ENCODE measurements around the gene MRPL52.
"Not testable (repeated sequence)": the region's sequence is repeated elsewhere in the genome, so short reads cannot be mapped to it uniquely, and the experiment has no call there.

Gene MRPL52

GRCh38 chr14:22854963-22855724 lies 25.5 kb downstream of the MRPL52 start:
- Mint-ChIP-seq H3K4me1 (peaks cover 25% of the 10 kb centered on the region), H3K9me3 (no peaks in the 10 kb centered on the region), H3K27me3 (no peaks in the 10 kb centered on the region), H3K36me3 (no peaks in the 10 kb centered on the region), H3K27ac (peak overlapping the region; percentile 59), H3K4me3 (peak overlapping the region; percentile 4)

GRCh38 chr14:22856428-22856827 lies 26.7 kb downstream of the MRPL52 start:
- Mint-ChIP-seq H3K9me3 (no peaks in the 10 kb centered on the region), H3K36me3 (no peaks in the 10 kb centered on the region), H3K27me3 (no peaks in the 10 kb centered on the region), H3K4me3 (no peak overlapping the region), H3K4me1 (peaks cover 25% of the 10 kb centered on the region), H3K27ac (no peak overlapping the region)

GRCh38 chr14:22860377-22860776 lies 30.7 kb downstream of the MRPL52 start:
- H3K4me3 Mint-ChIP-seq, H3K27ac Mint-ChIP-seq, H3K27me3 Mint-ChIP-seq, H3K36me3 Mint-ChIP-seq, H3K9me3 Mint-ChIP-seq: not testable (repeated sequence)
- peaks cover 25% of the 10 kb centered on the region for H3K4me1 Mint-ChIP-seq

GRCh38 chr14:22861651-22862050 lies 32.0 kb downstream of the MRPL52 start:
- Mint-ChIP-seq H3K9me3 (no peaks in the 10 kb centered on the region), H3K4me3 (no peak overlapping the region), H3K4me1 (peaks cover 31% of the 10 kb centered on the region), H3K36me3 (no peaks in the 10 kb centered on the region), H3K27ac (no peak overlapping the region), H3K27me3 (no peaks in the 10 kb centered on the region)

- Mint-ChIP-seq H3K9me3 (no peaks in the 10 kb centered on the region), H3K4me1 (peaks cover 16% of the 10 kb centered on the region), H3K4me3 (no peak overlapping the region), H3K36me3 (no peaks in the 10 kb centered on the region), H3K27ac (no peak overlapping the region), H3K27me3 (no peaks in the 10 kb centered on the region)
Measured at GRCh38 chr14:22864979-22865378, 35.3 kb downstream of the MRPL52 start.

GRCh38 chr14:22865424-22866405 lies 36.0 kb downstream of the MRPL52 start:
- H3K4me1 Mint-ChIP-seq: peaks cover 22% of the 10 kb centered on the region
- no peaks in the 10 kb centered on the region for H3K27me3 Mint-ChIP-seq
- no peak overlapping the region for H3K4me3 Mint-ChIP-seq
- H3K9me3 Mint-ChIP-seq: no peaks in the 10 kb centered on the region
- H3K36me3 Mint-ChIP-seq: no peaks in the 10 kb centered on the region
- no peak overlapping the region for H3K27ac Mint-ChIP-seq

- Mint-ChIP-seq H3K4me1 (peaks cover 26% of the 10 kb centered on the region), H3K27ac (no peak overlapping the region), H3K27me3 (no peaks in the 10 kb centered on the region), H3K4me3 (no peak overlapping the region), H3K36me3 (no peaks in the 10 kb centered on the region), H3K9me3 (no peaks in the 10 kb centered on the region)
Measured at GRCh38 chr14:22866874-22867273, 37.2 kb downstream of the MRPL52 start.

GRCh38 chr14:22870811-22871223 lies 41.1 kb downstream of the MRPL52 start:
- Mint-ChIP-seq H3K9me3 (no peaks in the 10 kb centered on the region), H3K4me1 (peaks cover 39% of the 10 kb centered on the region), H3K27me3 (no peaks in the 10 kb centered on the region), H3K36me3 (no peaks in the 10 kb centered on the region), H3K27ac (peak overlapping the region; percentile 99), H3K4me3 (peak overlapping the region; percentile 97)

- no peaks in the 10 kb centered on the region for H3K9me3 Mint-ChIP-seq
- H3K4me1 Mint-ChIP-seq: peaks cover 37% of the 10 kb centered on the region
- H3K36me3 Mint-ChIP-seq: peaks cover 3% of the 10 kb centered on the region
- H3K27ac Mint-ChIP-seq: peak within 1 kb of the TSS; percentile 99
- H3K27me3 Mint-ChIP-seq: no peaks in the 10 kb centered on the region
- peak within 1 kb of the TSS; percentile 97 for H3K4me3 Mint-ChIP-seq
Measured at GRCh38 chr14:22871224-22872032, 41.7 kb downstream of the MRPL52 start, which contains the start of gene LRP10. LRP10 (plus strand) TSS chr14:22871740; CDS start chr14:22872304, 564 bp downstream.

GRCh38 chr14:22872033-22872832 lies 42.5 kb downstream of the MRPL52 start:
- peaks cover 33% of the 10 kb centered on the region for H3K4me1 Mint-ChIP-seq
- no peaks in the 10 kb centered on the region for H3K27me3 Mint-ChIP-seq
- H3K36me3 Mint-ChIP-seq: peaks cover 3% of the 10 kb centered on the region
- H3K4me3 Mint-ChIP-seq: peak overlapping the region; percentile 97
- no peaks in the 10 kb centered on the region for H3K9me3 Mint-ChIP-seq
- H3K27ac Mint-ChIP-seq: peak overlapping the region; percentile 98

- Mint-ChIP-seq H3K27ac (peak overlapping the region; percentile 98), H3K27me3 (no peaks in the 10 kb centered on the region), H3K4me3 (peak overlapping the region; percentile 90), H3K9me3 (no peaks in the 10 kb centered on the region), H3K4me1 (peaks cover 33% of the 10 kb centered on the region), H3K36me3 (peaks cover 4% of the 10 kb centered on the region)
Measured at GRCh38 chr14:22872833-22873520, 43.3 kb downstream of the MRPL52 start.

- Mint-ChIP-seq H3K27ac (no peak overlapping the region), H3K4me3 (no peak overlapping the region), H3K9me3 (no peaks in the 10 kb centered on the region), H3K36me3 (peaks cover 8% of the 10 kb centered on the region), H3K4me1 (peaks cover 32% of the 10 kb centered on the region), H3K27me3 (no peaks in the 10 kb centered on the region)
Measured at GRCh38 chr14:22875003-22875747, 45.5 kb downstream of the MRPL52 start.

GRCh38 chr14:22875748-22876319 lies 46.1 kb downstream of the MRPL52 start:
- Mint-ChIP-seq H3K9me3 (no peaks in the 10 kb centered on the region), H3K4me1 (peaks cover 26% of the 10 kb centered on the region), H3K27ac (no peak overlapping the region), H3K36me3 (peaks cover 8% of the 10 kb centered on the region), H3K27me3 (no peaks in the 10 kb centered on the region), H3K4me3 (no peak overlapping the region)
